PC-9 (cell line): Measurements from ENCODE around the gene PPP1R16B.

Experiments used
- EZH2 ChIP-seq: fragments of 200-600 bp; sonication (generic); IDR thresholded peaks from 2 replicates; pipeline ENCODE4 v1.8.0; 2017; ENCODE audit warnings: antibody characterized with exemption, low read depth
- TF ChIP-seq, protein P1 (sequence below): fragments of 200-600 bp; sonication (generic); conservative IDR thresholded peaks from 2 replicates; pipeline ENCODE4 v1.6.1; 2017; ENCODE audit warnings: mixed run types, antibody characterized with exemption, mild to moderate bottlenecking, moderate library complexity

DNA sequence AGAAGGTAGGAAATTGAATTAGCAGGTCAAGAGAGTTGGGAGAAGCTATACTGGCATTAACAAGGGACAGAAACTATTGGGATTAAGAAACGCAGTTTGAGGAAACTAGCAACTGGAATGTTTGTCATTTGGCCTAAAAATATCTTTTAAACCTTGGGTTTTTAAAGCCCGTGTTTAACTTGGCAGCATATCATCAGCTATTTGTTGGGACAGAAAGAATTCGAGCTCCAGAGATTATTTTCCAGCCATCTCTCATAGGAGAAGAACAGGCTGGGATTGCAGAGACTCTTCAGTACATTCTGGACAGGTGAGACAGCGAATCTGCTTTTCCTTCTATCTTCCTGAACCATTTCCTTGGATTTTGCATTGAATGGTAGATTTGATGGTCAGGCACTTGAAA is 39.4 kb upstream of the PPP1R16B start:
- TF ChIP-seq, protein P1, sequence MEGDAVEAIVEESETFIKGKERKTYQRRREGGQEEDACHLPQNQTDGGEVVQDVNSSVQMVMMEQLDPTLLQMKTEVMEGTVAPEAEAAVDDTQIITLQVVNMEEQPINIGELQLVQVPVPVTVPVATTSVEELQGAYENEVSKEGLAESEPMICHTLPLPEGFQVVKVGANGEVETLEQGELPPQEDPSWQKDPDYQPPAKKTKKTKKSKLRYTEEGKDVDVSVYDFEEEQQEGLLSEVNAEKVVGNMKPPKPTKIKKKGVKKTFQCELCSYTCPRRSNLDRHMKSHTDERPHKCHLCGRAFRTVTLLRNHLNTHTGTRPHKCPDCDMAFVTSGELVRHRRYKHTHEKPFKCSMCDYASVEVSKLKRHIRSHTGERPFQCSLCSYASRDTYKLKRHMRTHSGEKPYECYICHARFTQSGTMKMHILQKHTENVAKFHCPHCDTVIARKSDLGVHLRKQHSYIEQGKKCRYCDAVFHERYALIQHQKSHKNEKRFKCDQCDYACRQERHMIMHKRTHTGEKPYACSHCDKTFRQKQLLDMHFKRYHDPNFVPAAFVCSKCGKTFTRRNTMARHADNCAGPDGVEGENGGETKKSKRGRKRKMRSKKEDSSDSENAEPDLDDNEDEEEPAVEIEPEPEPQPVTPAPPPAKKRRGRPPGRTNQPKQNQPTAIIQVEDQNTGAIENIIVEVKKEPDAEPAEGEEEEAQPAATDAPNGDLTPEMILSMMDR: no peak
- no peak for TF ChIP-seq EZH2
